HG02840 (cell line): ENCODE measurements around the gene SNED1.

Experiments
- ATAC-seq: cut with Tn5 transposase; IDR thresholded peaks from one replicate; pipeline ENCODE4 v1.9.1; 2021; ENCODE audit warnings: mild to moderate bottlenecking, moderate library complexity, moderate number of reproducible peaks; ENCODE audit not compliant: unreplicated experiment, low FRiP score

Gene SNED1

DNA sequence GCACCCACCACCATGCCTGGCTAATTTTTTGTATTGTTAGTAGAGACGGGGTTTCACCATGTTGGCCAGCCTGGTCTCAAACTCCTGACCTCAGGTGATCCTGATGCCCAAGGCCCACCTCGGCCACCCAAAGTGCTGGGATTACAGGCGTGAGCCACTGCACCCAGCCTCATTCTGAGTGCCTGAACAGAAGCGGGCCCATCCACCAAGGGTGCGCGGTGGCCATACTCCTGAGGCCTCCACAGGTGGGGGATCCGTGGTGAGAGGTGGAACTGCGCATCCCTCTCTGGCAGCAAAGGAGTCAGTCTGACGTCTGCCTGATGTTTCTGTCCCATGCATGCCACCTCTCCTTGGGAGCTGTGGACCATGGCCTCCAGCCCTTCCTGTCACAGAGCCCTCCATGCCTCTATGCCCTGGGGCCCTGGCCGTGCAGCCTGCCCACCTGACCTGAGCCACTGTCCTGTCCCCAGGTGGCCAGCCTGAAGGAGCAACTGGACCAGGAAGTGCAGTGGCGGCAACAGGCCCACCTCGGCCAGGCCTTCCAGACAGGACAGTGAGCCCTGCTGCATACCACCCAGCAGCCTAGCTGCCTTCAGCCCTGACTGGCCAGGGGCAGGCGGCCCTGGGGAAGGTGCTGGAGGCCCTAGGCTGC, 7.6 kb upstream of the SNED1 start:
- ATAC-seq, result no peak

DNA sequence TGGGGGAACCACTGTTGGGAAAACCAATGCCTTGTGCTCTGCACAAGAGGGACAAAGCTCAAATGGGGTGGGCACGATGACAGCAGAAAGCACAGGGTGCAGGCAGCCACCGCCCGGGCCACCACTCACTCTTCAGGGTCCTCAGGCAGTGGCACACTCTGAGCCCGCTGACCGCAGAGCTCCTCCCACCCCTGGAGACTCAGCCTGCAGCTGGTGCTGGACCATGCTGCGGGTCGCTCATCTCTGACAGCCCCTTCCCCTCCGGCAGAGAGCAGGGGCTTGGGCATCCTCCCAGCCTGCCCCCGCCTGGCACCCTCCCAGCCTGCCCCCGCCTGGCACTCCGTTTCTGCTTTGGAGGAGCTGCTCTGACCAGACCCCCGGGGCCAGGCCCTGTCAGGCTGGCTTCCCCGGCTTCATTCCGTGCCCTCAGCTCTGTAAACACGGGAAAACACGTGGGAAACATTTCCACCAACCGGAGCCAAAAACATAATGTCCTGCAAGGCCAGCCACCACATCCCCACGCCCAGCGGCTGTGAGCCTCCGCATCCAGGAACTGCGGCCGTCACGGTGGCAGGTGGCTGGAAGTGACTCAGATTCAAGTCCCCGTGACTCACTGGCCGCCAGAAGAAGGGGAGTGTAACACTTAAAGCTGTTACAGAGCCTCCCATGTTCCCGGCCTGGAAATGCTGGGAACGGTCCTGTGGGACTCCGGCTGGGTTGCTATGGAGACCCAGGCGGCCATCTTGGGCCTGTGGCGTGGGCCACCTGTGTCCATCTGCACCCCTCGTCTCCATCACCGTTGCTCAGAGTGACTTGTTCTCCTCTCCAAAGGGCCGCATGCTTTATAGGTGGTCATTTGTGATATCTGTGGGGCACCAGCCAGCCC, 6.8 kb upstream of the SNED1 start:
- ATAC-seq, result no peak

DNA sequence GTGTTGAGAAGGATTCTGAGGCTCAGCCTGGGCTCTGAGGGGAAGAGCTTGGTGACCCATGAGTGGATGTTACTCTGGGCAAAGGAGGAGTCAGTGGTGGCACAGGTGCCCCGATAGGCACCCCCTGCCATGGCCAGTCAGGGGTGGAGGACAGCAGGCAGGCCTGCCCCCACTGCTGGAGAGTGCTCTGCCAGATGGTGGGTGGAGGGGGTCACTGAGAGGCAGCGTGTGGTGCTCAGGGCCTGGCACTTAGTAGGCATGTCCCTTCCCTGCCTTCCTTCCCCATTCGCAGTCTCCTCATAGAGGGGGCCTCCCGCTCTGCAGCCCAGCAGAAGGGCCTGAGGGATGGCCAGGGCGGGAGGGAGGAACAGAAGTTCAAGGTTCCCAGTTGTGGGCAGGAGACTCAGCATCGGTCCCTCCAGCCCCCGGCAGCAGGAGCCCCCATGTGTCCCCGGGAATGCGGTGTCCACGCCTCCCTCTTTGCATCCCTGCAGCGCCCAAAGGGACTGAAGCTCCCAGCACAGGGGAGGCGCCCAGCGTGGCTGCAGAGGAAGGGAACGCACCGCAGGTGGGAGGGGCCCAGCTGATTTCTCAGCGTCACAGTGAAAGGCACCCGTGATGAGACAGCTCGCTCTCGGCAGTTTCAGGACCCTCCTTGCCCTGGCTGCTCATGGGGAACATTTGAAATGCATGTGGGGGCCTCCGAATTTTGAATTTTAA, 5.7 kb upstream of the SNED1 start:
- ATAC-seq, result no peak

DNA sequence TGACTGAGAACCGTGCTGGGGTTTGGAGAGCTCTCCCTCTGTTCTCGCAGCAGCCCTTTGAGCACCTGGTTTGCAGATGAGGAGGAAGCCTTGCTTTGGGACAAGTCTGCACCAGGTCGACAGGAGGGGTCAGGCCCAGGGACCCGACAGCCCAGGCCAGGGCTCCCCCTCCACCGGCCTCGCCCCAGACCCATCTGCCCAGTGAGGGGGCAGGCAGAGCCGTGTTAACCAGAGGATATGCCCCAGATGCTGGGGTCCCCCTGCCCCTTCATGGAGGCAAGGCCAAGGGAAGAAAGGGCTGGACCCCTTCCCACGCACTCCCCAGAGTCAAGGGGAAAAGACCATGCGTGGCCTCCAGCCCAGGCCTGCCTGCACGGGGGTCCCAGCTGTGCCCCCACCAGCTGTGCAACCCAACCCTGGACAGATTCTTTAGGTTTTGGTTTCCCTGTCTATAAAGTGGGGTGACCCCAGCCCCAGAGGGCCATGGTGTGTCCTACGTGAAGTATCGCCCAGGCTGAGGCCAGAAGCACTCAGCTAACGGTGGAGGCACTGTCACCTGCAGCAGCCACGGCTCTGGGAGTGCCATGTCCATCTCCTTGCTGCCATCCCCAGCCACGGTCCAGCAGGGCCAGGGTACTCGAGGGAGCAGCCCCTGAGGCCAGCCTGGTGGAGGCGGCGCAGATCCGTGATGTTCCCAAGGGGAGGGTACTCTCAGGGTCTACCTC, 4.8 kb upstream of the SNED1 start:
- no peak for ATAC-seq

DNA sequence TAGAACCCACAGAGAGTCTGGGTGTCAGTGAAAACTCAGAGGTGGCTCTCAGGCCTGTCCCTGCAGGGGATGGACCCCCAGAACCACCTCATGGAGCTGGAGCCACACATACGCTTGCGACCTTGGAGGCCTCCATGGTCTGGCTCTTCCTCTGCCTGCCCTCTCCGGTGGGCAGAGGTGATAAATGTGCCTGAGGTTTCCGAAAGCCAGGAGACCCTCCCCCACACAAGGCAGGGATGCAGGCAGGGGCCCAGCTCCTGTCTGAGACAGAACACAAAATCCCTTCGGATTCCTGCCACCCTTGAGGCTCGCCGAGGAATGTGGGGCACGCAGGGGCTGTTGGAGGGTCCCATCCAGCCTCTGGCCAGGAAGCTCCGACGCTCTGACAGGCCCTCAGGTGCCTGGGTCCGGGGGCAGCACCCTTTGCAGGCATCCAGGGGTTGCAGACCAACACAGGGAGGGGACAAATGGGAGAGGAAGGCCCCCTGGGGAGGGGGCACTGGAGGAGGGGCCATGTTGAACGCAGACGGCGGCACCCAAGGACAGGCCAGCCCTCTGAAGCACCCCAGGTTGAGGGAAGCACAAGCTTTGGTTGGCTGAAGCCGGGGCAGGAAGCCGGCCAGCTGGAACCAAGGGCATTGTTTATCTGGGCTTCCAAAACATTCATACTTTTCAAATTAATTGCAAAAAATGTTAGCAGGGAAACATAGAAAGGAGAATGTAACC, 4.1 kb upstream of the SNED1 start:
- no peak for ATAC-seq

DNA sequence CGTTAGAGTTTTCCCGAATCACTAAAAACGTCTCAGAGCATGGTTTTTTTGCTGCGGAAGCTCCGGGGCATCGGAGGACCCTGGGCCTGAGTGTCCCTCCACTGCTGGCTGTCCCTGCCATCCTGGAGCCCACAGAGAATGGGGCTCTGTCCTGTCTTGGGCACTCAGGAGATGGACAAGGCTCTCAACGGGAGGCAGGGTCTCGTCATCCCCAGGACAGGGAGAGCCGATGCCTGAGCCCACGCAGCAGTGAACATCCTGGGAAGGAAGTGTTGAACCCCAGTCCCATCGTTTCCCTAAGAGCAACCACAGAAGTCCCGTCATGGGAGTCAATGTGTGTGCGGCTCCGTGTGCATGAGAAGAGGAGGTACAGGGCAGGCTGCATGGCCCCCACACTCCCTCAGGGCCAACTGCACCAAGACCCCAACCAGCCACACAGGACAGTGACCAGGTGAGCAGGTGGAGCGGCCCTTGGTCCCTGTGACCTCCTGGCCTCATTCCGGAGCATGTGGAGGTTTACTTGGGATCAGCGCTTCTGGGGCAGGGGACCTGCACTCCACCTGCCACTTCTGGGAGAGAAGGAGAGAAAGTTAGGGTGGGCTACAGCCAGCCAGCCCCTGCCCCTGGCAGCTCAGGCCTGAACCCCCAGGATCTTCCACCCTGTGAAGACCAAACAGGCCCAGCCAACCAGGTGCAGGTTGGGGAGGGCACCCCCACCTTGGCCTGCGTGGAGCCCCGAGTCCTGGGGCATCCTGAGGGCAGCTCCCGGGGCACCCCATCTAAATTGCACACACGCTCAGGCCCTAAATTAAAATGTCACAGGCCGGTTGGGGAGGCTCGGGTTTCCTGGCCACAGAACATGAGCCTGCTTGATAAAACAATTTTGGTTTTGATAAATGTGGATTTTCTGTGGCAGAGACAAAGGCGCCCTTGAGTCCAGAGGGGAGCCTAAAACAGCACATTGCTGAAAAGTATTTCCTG, 3.1 kb upstream of the SNED1 start:
- ATAC-seq, result no peak

DNA sequence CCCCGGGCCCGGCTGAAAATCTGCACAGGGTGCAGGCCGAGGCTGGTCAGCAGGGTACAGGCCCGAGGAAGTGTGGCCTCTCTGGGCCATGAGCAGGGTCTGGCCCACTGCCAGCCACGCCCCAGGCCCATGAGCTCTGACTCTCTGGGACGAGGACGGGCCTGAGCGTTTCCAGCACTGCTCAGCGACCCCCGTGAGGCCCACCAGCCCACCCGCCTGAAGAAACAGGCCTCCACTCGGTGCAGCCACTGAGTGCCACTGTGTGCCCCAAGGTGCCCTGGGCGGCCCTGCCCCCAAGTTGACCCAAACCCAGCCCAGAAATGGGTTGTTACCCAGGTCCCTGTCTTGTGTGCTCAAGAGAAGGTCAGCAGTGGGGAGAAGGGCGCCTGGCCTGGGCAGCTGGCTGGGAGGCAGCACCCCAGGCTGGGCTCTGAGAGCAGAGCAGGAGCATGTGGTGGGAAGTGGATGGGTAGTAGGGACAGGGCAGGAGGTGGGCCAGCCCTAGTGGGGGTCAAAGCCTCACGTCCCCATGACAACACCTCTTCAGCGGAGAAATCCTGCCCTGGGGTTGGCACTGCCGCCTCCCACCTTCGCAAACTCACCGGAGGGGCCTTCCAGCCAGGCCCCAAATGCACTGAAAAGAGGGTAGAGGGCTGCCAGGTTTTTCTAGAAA, 2.1 kb upstream of the SNED1 start:
- ATAC-seq, result no peak

DNA sequence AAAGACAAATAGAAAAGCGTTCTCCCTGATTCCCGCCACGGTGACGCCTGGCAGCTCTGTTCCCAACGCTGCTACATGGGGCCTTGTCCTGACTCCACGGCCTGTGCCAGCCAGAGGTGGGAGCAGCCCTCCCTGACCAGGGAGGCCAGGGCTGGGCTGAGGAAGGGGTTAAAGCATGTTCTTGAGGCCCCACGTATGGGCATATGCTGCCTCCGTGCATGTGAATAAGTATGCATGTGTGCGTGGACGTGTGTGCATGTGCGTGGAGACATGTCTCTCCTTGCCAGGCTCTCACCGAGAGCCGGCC, 1.6 kb upstream of the SNED1 start:
- no peak for ATAC-seq

DNA sequence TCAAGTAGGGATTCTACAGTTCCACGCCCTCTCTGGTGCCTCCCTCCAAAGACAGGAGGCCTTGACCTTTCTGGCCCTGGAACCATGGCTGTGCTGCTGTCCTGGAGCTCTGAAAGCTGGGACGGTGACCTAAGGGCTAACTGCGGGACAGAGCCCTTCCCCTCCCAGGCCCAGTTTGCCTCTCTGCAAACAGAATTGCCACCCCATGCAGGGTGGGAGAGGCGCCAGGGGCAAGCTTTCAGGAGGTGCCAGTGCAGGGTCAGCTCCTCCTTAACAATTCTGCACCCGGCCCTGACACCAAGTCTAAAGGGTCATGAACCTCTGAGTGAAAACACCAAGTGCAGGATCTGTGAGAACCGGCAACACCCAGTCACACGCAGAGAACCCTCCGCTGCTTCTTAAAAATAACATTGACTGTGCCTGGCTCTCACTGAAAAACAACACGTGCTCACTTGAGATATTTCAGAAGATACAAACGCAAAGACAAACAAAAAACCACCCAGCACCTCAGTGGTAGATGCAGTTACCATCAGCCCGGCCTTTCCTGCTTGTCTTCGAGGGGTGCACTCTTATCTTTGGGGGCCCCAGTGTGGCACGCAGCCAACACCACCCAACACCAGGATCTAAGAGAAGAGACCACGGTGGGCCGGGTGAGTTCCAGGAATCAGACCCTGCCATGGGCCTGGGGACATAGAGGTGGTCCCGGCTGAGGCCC, 1.1 kb upstream of the SNED1 start:
- ATAC-seq, result no peak

DNA sequence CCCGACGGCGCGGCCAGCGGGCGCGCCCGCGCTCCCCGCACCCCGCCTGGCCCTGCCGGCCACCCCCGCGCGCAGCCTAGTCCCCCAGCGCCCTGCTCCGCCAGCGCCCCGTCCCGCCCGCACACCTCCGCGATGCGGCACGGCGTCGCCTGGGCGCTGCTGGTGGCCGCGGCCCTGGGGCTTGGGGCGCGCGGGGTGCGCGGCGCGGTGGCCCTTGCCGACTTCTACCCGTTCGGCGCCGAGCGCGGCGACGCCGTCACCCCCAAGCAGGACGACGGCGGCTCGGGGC, 232 bp downstream of the SNED1 start:
- no peak for ATAC-seq

DNA sequence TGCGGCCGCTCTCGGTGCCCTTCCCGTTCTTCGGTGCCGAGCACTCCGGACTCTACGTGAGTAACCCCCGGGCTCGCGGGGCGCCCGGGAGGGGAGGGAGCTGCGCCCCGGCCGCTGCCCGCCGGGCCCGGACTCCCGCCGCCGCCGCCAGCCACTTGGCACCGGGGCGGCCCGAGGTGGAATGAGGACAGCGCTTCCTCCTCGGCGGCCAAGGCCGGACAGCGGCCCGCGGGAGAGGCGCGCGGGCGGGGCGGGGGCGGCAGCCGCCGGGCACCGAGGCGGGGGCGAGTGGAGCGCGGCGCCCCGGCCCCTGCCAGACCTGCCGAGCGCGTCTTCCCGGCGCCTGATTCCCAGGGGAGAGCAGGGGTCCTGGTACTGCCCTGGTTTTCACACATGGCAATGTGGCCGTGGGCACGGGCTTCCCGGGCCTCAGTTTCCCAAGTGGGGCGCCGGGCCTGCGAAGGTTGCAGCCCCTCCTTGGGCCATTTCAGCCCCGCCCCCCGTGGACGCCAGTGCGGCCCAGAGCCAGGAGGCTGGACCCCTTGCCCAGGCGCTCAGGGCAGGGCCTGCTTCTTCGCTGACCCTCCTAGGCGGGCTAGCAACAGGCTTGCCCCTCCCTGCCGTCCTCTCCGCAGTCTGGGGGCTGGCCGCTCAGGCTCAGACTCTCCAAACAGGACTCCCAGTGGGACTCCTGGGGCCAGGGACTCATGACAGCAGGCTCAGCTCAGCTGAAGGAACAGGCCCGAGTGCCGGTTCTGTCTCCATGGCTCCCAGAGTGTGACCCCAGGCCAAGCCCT, 775 bp downstream of the SNED1 start:
- ATAC-seq, result no peak

DNA sequence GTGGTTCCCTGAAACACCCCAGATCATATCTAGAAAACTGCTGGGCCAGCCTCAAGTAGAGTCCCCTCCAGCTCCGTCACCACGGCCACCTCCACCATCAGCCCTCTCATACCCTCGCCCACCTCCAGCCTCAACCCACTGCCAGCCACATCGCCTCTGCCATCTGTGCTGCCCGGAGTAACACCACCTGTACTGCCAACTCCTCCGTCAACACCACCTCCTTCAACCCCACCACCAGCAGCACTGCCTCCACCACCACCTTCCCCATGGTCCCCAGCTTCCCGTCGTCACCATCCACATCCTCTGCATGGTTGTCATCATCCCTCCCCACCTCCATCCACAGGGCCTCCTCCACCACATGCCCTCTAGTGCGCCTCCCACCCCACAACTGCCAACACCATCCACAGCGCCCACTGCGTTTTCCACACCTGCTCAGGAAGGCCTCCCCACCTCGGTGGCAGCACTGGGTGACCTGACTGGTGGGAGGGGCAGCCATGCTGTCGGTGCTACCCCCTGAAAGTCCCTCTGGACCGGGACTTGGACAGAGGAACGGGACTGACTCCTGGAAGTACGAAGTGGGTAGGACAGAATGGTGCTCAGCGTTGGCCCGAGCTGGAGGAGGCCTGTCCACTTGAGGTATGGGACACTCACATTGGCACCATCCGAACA, 1.6 kb downstream of the SNED1 start:
- no peak for ATAC-seq

DNA sequence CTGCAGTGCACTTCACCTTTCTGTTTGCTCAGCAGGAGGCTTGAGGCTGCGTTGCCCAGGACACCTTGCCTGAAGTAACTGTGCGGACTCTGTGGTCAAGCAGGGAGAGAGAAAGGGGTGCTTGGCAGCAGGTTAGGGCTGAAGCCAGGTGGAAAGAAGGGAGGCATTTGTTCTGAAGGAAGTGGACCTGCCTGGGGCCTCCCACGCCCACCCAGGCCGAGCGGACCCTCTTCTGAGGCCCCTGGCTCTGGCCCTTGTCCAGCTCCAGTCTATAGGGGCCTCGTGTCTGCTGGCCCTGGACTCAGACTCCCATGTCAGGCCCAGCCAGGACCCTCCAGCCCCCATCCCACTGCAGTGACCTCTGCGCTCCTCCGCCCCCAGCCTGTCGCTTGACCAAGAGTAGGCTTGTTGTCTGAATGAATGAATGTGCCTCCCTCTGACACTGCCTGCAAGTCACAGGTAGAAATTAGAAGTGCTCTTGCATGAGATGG, 2.5 kb downstream of the SNED1 start:
- no peak for ATAC-seq

DNA sequence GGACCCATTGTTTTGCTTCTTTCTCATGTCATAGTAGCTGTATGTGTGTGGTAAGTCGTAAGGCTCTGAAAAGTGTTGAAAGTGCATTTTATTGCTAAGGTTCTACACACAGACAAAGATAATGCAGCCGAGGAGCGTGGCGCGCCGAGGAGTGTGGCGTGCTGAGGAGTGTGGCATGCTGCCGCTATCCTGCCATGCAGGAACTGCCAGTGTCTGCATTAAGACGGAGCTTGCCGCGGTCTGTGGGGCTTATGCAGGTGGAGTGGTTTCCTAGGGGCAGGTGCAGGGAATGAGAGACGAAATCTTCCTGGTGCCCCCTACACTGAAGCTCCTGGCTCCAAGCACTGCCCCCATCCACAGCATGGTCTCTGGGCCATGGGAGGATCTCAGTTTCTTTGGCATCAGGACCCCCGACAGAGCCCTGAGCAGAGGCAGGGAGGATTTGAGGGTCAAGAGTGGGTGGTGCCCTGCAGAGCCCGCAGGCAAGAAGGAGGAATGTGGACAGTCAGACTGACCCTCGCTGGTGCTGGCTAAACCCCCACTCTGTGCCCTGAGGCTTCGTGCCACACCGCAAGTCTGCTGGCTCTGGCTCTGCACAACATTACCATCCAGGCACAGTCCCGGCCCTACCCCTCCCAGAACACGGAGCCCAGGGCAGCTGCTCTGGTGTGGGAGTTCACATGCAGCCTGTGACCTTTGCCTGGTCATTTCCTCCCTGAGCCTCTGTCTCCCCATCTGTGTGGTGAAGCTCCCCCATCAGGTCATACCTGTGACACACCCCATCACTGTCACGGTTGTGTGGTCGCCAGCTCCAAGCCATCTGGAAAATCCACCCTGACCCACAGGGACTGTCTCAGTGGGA, 3.2 kb downstream of the SNED1 start:
- ATAC-seq, result no peak

DNA sequence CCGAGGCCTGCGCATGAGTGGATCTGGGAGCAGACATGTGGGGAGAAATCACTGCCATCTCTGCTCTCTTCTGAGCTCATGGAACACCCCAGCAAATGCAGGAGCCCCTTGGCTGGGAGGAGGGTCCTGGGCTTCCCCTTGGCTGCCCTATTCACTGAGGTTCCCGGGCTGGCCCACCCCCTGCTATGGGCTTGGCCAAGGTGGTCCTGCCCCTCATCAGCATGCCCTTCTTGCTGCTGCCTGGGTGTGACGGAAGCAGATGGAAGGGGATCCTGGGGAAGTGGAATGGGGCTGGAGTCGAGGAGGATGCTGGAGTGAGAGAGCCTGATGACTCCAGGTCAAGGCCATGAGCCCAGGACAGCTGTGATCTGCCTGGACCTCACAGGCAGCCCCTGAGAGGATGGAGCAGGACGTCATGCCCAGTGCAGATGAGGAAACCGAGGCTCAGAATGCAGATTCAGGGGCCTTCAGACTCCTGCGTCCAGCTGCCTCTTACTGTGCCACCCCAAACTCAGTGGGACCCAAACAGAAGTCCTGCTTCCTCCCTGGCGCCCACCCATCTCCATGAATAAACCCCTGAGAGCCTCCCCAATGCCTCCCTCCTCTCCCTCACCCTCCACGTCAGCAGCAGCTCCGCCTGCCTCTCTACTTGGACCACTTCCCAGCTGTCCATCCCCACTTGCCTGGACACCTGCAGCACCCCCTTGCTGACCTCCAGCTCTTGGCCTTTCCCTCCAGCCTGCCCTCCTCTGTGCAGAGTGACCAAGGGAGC, 4.0 kb downstream of the SNED1 start:
- ATAC-seq, result no peak
